Measurements from ENCODE around the gene YKT6.
A peak's percentile ranks its signal among the peaks of the same experiment; 100 is the strongest.

Gene YKT6

DNA sequence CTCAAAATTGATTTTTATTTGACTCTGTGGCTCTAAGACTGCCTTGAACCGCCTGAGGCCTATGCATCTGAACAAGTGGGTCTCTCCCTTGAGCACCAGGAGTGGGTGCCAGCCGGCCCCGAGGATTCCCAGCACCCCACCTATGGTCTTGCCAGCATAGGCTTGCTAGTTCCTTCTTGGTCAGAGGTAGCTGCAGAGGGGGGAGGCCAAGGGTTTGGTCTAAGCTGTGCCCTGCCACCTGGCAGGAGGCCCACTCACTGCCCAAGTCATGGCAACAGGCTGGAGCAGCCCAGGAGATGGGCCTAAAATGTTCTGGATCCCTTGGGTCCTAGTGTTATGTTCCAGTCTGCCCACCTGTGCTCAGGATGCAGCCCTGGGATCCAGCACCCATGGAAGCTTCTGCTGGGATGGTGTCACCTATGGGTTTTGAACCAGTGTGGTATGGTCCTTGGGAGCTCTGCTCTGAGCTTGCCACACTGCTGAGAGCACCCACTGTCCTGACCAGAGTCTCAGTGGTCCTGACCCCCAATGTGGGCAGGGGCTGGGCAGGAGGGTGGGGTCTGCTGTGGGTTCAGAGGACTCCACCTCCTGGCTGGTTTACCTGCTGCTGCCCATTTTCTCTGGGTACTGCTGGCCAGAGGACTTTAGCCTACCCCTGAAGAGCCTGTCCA, 12.6 kb downstream of the YKT6 start:
- Histone ChIP-seq H2BK12ac (ENCODE audit: low read length in 2 of 2) (no peak overlapping the region), H2BK120ac (ENCODE audit: low read depth, low read length) (no peak overlapping the region), H2AK5ac (ENCODE audit: low read length, severe bottlenecking) (no peak overlapping the region), H3K23ac (ENCODE audit: low read length in 2 of 2) (no peak overlapping the region), H3K9me3 (ENCODE audit: control insufficient read depth, low read length) (no peaks in the 10 kb centered on the region), H2BK5ac (ENCODE audit: low read depth, low read length, poor library complexity, severe bottlenecking) (no peak overlapping the region), H4K8ac (ENCODE audit: low read length) (peak overlapping the region; percentile 19), H3K27me3 (ENCODE audit: control insufficient read depth in 1 of 2, insufficient read depth in 1 of 2, low read length in 2 of 2) (peaks cover 0 to 6% of the 10 kb centered on the region in 2 experiments), H3K4ac (ENCODE audit: low read depth in 1 of 2, low read length in 2 of 2) (no peak overlapping the region), H3K18ac (ENCODE audit: low read depth in 1 of 2, low read length in 2 of 2) (no peak overlapping the region), H3K27ac (ENCODE audit: low read length, poor library complexity, severe bottlenecking) (no peak overlapping the region), H3K79me1 (replicated peaks; ENCODE audit: low read length, poor library complexity, severe bottlenecking) (peaks cover 25% of the 10 kb centered on the region), H2AFZ (ENCODE audit: low read depth, low read length) (no peak overlapping the region), H4K91ac (ENCODE audit: low read length) (no peak overlapping the region), H3K4me1 (ENCODE audit: control insufficient read depth, insufficient read depth, low read depth, low read length) (peaks cover 9% of the 10 kb centered on the region), H3K4me3 (ENCODE audit: insufficient read depth in 1 of 2, low read depth in 1 of 2, low read length in 2 of 2) (no peak overlapping the region), H3K36me3 (ENCODE audit: control insufficient read depth in 1 of 2, insufficient read depth in 2 of 2, low read depth in 1 of 2, low read length in 2 of 2) (peaks cover 60 to 79% of the 10 kb centered on the region in 2 experiments), H2BK15ac (ENCODE audit: low read depth, poor library complexity, severe bottlenecking) (no peak overlapping the region), H3K14ac (ENCODE audit: low read length in 2 of 2) (no peak overlapping the region), H3K9ac (ENCODE audit: low read length) (no peak overlapping the region), H3K4me2 (ENCODE audit: low read length, poor library complexity, severe bottlenecking) (no peak overlapping the region)
- 94% methylated on average over 3 of the region's 3 CpGs for WGBS
- no peak for DNase-seq

DNA sequence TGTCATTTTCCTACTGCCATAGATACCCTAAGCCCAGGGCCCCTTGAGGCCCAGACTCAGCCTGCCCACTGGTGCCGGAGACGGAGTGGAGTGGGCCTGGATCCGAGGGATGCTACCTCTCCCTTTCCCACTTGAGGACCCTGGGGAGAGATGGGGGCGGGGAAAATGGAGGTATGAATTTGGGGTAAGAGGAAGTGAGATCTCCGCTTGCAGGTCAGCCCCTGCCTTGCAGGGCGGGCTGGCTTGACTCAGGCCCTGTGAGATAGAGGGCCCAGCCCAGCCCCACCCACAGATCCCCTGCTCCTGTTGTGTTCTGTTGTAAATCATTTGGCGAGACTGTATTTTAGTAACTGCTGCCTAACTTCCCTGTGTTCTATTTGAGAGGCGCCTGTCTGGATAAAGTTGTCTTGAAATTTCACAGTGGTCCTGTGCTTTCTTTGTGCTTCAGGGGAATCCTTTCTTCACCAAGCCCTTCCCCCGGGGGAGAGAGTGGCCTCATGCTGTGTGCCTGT, 13.2 kb downstream of the YKT6 start:
- no peak overlapping the region for H3K9ac ChIP-seq (ENCODE audit: low read length)
- H2AK5ac ChIP-seq (ENCODE audit: low read length, severe bottlenecking), result no peak overlapping the region
- no peak overlapping the region for H2AFZ ChIP-seq (ENCODE audit: low read depth, low read length)
- 77% methylated on average over 8 of the region's 9 CpGs for WGBS
- peak overlapping the region; percentile 19 for H4K8ac ChIP-seq (ENCODE audit: low read length)
- no peak overlapping the region for H3K4ac ChIP-seq (ENCODE audit: low read depth in 1 of 2, low read length in 2 of 2)
- peaks cover 0 to 11% of the 10 kb centered on the region in 2 experiments for H3K27me3 ChIP-seq (ENCODE audit: control insufficient read depth in 1 of 2, insufficient read depth in 1 of 2, low read length in 2 of 2)
- H3K9me3 ChIP-seq (ENCODE audit: control insufficient read depth, low read length), result no peaks in the 10 kb centered on the region
- no peak overlapping the region for H2BK12ac ChIP-seq (ENCODE audit: low read length in 2 of 2)
- H3K79me1 ChIP-seq (replicated peaks; ENCODE audit: low read length, poor library complexity, severe bottlenecking), result peaks cover 20% of the 10 kb centered on the region
- H4K91ac ChIP-seq (ENCODE audit: low read length), result no peak overlapping the region
- no peak overlapping the region for H3K23ac ChIP-seq (ENCODE audit: low read length in 2 of 2)
- no peak overlapping the region for H2BK120ac ChIP-seq (ENCODE audit: low read depth, low read length)
- H3K27ac ChIP-seq (ENCODE audit: low read length, poor library complexity, severe bottlenecking), result no peak overlapping the region
- no peak for DNase-seq
- H3K36me3 ChIP-seq (ENCODE audit: control insufficient read depth in 1 of 2, insufficient read depth in 2 of 2, low read depth in 1 of 2, low read length in 2 of 2), result peaks cover 54 to 73% of the 10 kb centered on the region in 2 experiments
- peaks cover 9% of the 10 kb centered on the region for H3K4me1 ChIP-seq (ENCODE audit: control insufficient read depth, insufficient read depth, low read depth, low read length)
- no peak overlapping the region for H2BK5ac ChIP-seq (ENCODE audit: low read depth, low read length, poor library complexity, severe bottlenecking)
- H2BK15ac ChIP-seq (ENCODE audit: low read depth, poor library complexity, severe bottlenecking), result no peak overlapping the region
- no peak overlapping the region for H3K4me3 ChIP-seq (ENCODE audit: insufficient read depth in 1 of 2, low read depth in 1 of 2, low read length in 2 of 2)
- H3K14ac ChIP-seq (ENCODE audit: low read length in 2 of 2), result no peak overlapping the region
- H3K18ac ChIP-seq (ENCODE audit: low read depth in 1 of 2, low read length in 2 of 2), result no peak overlapping the region
- H3K4me2 ChIP-seq (ENCODE audit: low read length, poor library complexity, severe bottlenecking), result no peak overlapping the region

DNA sequence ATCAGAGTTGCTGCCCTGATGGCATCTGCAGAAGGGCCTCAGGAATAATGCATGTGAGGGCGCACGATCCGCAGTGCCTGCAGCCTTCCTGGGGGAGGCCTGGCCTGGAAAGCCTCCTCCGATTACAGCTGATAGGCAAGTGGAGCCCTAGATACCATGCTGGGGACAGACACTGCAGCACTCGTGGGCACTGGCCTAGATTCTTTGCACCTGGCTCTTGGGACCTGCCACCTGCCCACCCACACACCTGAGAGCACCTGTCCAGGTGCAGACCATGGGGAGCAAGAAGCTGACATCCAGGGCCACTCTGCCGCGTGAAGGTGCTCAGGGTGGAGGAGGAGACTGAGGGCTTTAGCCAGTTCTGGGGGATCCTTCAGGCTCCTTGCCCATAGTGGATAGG, 14.8 kb downstream of the YKT6 start:
- no peak overlapping the region for H2BK15ac ChIP-seq (ENCODE audit: low read depth, poor library complexity, severe bottlenecking)
- WGBS, result 97% methylated on average over 7 of the region's 7 CpGs
- no peak overlapping the region for H4K91ac ChIP-seq (ENCODE audit: low read length)

DNA sequence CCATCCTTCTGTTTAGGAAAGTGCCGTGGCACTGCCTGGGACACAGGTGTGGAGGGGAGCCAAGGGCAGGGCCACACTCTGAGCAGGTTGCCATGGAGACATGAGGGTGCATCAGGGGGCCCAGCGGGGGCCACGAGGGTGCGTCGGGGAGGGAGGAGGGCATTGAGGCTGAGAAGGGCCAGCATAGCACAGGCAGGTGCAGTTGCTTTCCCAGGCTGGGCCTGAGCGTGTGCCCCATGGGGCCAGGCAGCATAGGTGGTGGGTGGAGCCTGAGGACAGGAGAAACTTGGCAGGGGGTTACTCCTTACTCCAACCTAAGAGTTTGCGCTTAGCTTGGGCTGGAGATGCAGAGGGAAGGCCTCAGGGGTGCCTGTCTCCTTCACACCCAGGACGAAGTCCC, 15.2 kb downstream of the YKT6 start:
- no peak overlapping the region for H3K27ac ChIP-seq (ENCODE audit: low read length, poor library complexity, severe bottlenecking)
- no peak overlapping the region for H2BK15ac ChIP-seq (ENCODE audit: low read depth, poor library complexity, severe bottlenecking)
- no peak overlapping the region for H2BK120ac ChIP-seq (ENCODE audit: low read depth, low read length)
- no peak overlapping the region for H3K18ac ChIP-seq (ENCODE audit: low read depth in 1 of 2, low read length in 2 of 2)
- H4K91ac ChIP-seq (ENCODE audit: low read length), result no peak overlapping the region
- no peak overlapping the region for H3K4me2 ChIP-seq (ENCODE audit: low read length, poor library complexity, severe bottlenecking)
- no peak overlapping the region for H3K4me3 ChIP-seq (ENCODE audit: insufficient read depth in 1 of 2, low read depth in 1 of 2, low read length in 2 of 2)
- peaks cover 11% of the 10 kb centered on the region for H3K4me1 ChIP-seq (ENCODE audit: control insufficient read depth, insufficient read depth, low read depth, low read length)
- no peak overlapping the region for H3K14ac ChIP-seq (ENCODE audit: low read length in 2 of 2)
- no peak overlapping the region for H2AFZ ChIP-seq (ENCODE audit: low read depth, low read length)
- peaks cover 7% of the 10 kb centered on the region for H3K79me1 ChIP-seq (replicated peaks; ENCODE audit: low read length, poor library complexity, severe bottlenecking)
- 87% methylated on average over 8 of the region's 8 CpGs for WGBS
- H2BK5ac ChIP-seq (ENCODE audit: low read depth, low read length, poor library complexity, severe bottlenecking), result no peak overlapping the region
- H3K4ac ChIP-seq (ENCODE audit: low read depth in 1 of 2, low read length in 2 of 2), result no peak overlapping the region
- no peaks in the 10 kb centered on the region for H3K9me3 ChIP-seq (ENCODE audit: control insufficient read depth, low read length)
- DNase-seq, result no peak
- H4K8ac ChIP-seq (ENCODE audit: low read length), result no peak overlapping the region
- H2BK12ac ChIP-seq (ENCODE audit: low read length in 2 of 2), result no peak overlapping the region
- peaks cover 0 to 14% of the 10 kb centered on the region in 2 experiments for H3K27me3 ChIP-seq (ENCODE audit: control insufficient read depth in 1 of 2, insufficient read depth in 1 of 2, low read length in 2 of 2)
- no peak overlapping the region for H2AK5ac ChIP-seq (ENCODE audit: low read length, severe bottlenecking)
- H3K36me3 ChIP-seq (ENCODE audit: control insufficient read depth in 1 of 2, insufficient read depth in 2 of 2, low read depth in 1 of 2, low read length in 2 of 2), result peaks cover 33 to 63% of the 10 kb centered on the region in 2 experiments
- H3K23ac ChIP-seq (ENCODE audit: low read length in 2 of 2), result no peak overlapping the region
- H3K9ac ChIP-seq (ENCODE audit: low read length), result no peak overlapping the region

More for the DNA sequence above, 14.8 kb downstream of the YKT6 start:
- H3K9me3 ChIP-seq (ENCODE audit: control insufficient read depth, low read length), result no peaks in the 10 kb centered on the region
- H3K23ac ChIP-seq (ENCODE audit: low read length in 2 of 2), result no peak overlapping the region
- peaks cover 0 to 13% of the 10 kb centered on the region in 2 experiments for H3K27me3 ChIP-seq (ENCODE audit: control insufficient read depth in 1 of 2, insufficient read depth in 1 of 2, low read length in 2 of 2)
- no peak overlapping the region for H3K18ac ChIP-seq (ENCODE audit: low read depth in 1 of 2, low read length in 2 of 2)
- no peak overlapping the region for H2BK5ac ChIP-seq (ENCODE audit: low read depth, low read length, poor library complexity, severe bottlenecking)
- no peak for DNase-seq
- H2AFZ ChIP-seq (ENCODE audit: low read depth, low read length), result no peak overlapping the region
- no peak overlapping the region for H4K8ac ChIP-seq (ENCODE audit: low read length)
- H3K4ac ChIP-seq (ENCODE audit: low read depth in 1 of 2, low read length in 2 of 2), result no peak overlapping the region
- no peak overlapping the region for H2AK5ac ChIP-seq (ENCODE audit: low read length, severe bottlenecking)
- no peak overlapping the region for H3K9ac ChIP-seq (ENCODE audit: low read length)
- no peak overlapping the region for H2BK120ac ChIP-seq (ENCODE audit: low read depth, low read length)
- no peak overlapping the region for H3K4me3 ChIP-seq (ENCODE audit: insufficient read depth in 1 of 2, low read depth in 1 of 2, low read length in 2 of 2)
- H3K79me1 ChIP-seq (replicated peaks; ENCODE audit: low read length, poor library complexity, severe bottlenecking), result peaks cover 10% of the 10 kb centered on the region
- no peak overlapping the region for H3K4me2 ChIP-seq (ENCODE audit: low read length, poor library complexity, severe bottlenecking)
- H3K14ac ChIP-seq (ENCODE audit: low read length in 2 of 2), result no peak overlapping the region
- H2BK12ac ChIP-seq (ENCODE audit: low read length in 2 of 2), result no peak overlapping the region
- H3K36me3 ChIP-seq (ENCODE audit: control insufficient read depth in 1 of 2, insufficient read depth in 2 of 2, low read depth in 1 of 2, low read length in 2 of 2), result peaks cover 38 to 68% of the 10 kb centered on the region in 2 experiments
- peaks cover 11% of the 10 kb centered on the region for H3K4me1 ChIP-seq (ENCODE audit: control insufficient read depth, insufficient read depth, low read depth, low read length)
- H3K27ac ChIP-seq (ENCODE audit: low read length, poor library complexity, severe bottlenecking), result no peak overlapping the region
